AG04450 (cell line): ENCODE results near the gene LIN37. TPM values are rescaled to one million over a fixed set of nuclear protein-coding genes. Genes with fewer than 3 reads are reported as not detected.

Experiments used
- CTCF ChIA-PET: fragments of 300-600, 350-600 bp; formaldehyde crosslinking; extraction: SDS; loops from one replicate; lab custom pipeline; 2022; ENCODE audit warnings: antibody characterized with exemption, inconsistent platforms; lab: Charles Lee
- POLR2A ChIA-PET: fragments of 350-600 bp; formaldehyde crosslinking; extraction: SDS; loops from one replicate; lab custom pipeline; 2021; ENCODE audit warnings: antibody characterized with exemption, inconsistent platforms; lab: Yijun Ruan, JAX
- DNase-seq: peaks from one replicate; pipeline ENCODE4 v3.0.0-alpha.2; 2011; ENCODE audit warnings: low read depth, low spot score
- H3K27ac ChIP-seq: one replicate; pipeline ENCODE4 v1.5.1; 2012; ENCODE audit warnings: low read depth, low read length, control low read depth
- H3K27me3 ChIP-seq: one replicate; pipeline ENCODE4 v1.6.0; 2012; ENCODE audit warnings: low read length; ENCODE audit not compliant: control insufficient read depth, insufficient read depth
- H3K4me3 ChIP-seq: 2 replicates; pipeline ENCODE4 v1.5.1; 2011; ENCODE audit warnings: mild to moderate bottlenecking, low read depth, low read length, control low read depth
- H3K9me3 ChIP-seq: 2 replicates; pipeline ENCODE4 v1.5.1; 2012; ENCODE audit warnings: low read length; ENCODE audit not compliant: control insufficient read depth, insufficient read depth
- polyA plus RNA-seq: library from polyadenylated mRNA; depleted of rRNA; stranded (reverse); fragments of >200 nt; gene quantifications from 2 replicates; pipeline ENCODE4 v1.2.3, GENCODE V29; 2011
- TF ChIP-seq, protein P1 (sequence below): IDR thresholded peaks from 2 replicates; pipeline ENCODE4 v1.5.1; 2011; ENCODE audit warnings: low read depth, low read length, control low read depth, inconsistent platforms

Gene LIN37
- polyA plus RNA-seq, 1 experiment, result 5.5 TPM

DNA sequence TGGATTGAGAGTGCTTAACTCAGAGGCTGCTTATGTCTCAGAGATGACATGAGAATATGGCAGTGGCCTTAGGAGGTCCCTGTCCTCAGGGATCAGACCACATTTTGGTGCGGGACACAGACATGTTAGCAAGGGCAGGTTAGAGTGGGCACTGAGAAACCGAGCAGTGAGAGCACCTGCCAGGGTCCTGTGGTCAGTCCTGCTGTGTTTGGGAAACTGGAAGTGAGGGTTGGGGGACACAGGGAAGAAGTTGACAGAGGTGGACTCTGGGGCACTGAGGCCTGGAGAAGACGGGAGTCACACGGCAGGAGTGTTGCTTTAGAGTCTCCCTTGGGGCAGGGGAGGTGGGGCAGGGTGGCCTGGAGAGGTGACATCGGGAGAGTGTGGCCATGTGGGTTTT is 13.5 kb upstream of the LIN37 start:
- H3K27me3 ChIP-seq, result no peaks in the 10 kb centered on the region
- H3K4me3 ChIP-seq, result no peak overlapping the region
- POLR2A ChIA-PET, result no interaction called here
- CTCF ChIA-PET, result no interaction called here
- H3K9me3 ChIP-seq, result no peaks in the 10 kb centered on the region; the same call in 1 of the 2 replicates
- TF ChIP-seq, protein P1, sequence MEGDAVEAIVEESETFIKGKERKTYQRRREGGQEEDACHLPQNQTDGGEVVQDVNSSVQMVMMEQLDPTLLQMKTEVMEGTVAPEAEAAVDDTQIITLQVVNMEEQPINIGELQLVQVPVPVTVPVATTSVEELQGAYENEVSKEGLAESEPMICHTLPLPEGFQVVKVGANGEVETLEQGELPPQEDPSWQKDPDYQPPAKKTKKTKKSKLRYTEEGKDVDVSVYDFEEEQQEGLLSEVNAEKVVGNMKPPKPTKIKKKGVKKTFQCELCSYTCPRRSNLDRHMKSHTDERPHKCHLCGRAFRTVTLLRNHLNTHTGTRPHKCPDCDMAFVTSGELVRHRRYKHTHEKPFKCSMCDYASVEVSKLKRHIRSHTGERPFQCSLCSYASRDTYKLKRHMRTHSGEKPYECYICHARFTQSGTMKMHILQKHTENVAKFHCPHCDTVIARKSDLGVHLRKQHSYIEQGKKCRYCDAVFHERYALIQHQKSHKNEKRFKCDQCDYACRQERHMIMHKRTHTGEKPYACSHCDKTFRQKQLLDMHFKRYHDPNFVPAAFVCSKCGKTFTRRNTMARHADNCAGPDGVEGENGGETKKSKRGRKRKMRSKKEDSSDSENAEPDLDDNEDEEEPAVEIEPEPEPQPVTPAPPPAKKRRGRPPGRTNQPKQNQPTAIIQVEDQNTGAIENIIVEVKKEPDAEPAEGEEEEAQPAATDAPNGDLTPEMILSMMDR, result no peak
- H3K27ac ChIP-seq, result no peak overlapping the region
- no peak for DNase-seq

- Histone ChIP-seq H3K4me3 (no peak overlapping the region), H3K9me3 (no peaks in the 10 kb centered on the region; the same call in 1 of the 2 replicates), H3K27ac (no peak overlapping the region), H3K27me3 (no peaks in the 10 kb centered on the region)
- DNase-seq, result no peak
- ChIA-PET CTCF (no interaction called here), POLR2A (interaction anchor here (0.6 to 0.8 kb wide), 4 partner anchors 11 to 35 kb away, joined by 3 to 4 read pairs (median 3); partner anchors contain the start of gene LIN37)
- TF ChIP-seq, protein P1, result 0 out of 2 replicates have a peak, but pooled peaks have one; percentile 9
These were observed 11.2 kb upstream of the LIN37 start for GRCh38 chr19:35736913-35737886.

- TF ChIP-seq, protein P1, result no peak
- Histone ChIP-seq H3K27ac (no peak overlapping the region), H3K4me3 (no peak overlapping the region), H3K27me3 (no peaks in the 10 kb centered on the region), H3K9me3 (no peaks in the 10 kb centered on the region; the same call in 1 of the 2 replicates)
- CTCF ChIA-PET, result no interaction called here
- DNase-seq, result no peak
- POLR2A ChIA-PET, result interaction anchor here (0.7 kb wide), 1 partner anchor 10 kb away, joined by 3 read pairs; the partner anchor contains the start of gene LIN37
These were observed 10.1 kb upstream of the LIN37 start for GRCh38 chr19:35738021-35738886.

GRCh38 chr19:35738887-35739229 is 9.5 kb upstream of the LIN37 start:
- TF ChIP-seq, protein P1, result no peak
- ChIA-PET CTCF (no interaction called here), POLR2A (no interaction called here)
- Histone ChIP-seq H3K27me3 (no peaks in the 10 kb centered on the region), H3K9me3 (no peaks in the 10 kb centered on the region; the same call in 1 of the 2 replicates), H3K4me3 (no peak overlapping the region), H3K27ac (no peak overlapping the region)
- DNase-seq, result no peak
